Amniotic stem cell (primary cell): ENCODE results near the gene POU6F2.
A peak's percentile ranks its signal among the peaks of the same experiment; 100 is the strongest.
"Not testable (repeated sequence)": the region's sequence is repeated elsewhere in the genome, so short reads cannot be mapped to it uniquely, and the experiment has no call there.

Experiments
- DNase-seq: peaks from one replicate; lab custom pipeline; 2025; lab: John Stamatoyannopoulos, UW

The POU6F2 gene, protein sequence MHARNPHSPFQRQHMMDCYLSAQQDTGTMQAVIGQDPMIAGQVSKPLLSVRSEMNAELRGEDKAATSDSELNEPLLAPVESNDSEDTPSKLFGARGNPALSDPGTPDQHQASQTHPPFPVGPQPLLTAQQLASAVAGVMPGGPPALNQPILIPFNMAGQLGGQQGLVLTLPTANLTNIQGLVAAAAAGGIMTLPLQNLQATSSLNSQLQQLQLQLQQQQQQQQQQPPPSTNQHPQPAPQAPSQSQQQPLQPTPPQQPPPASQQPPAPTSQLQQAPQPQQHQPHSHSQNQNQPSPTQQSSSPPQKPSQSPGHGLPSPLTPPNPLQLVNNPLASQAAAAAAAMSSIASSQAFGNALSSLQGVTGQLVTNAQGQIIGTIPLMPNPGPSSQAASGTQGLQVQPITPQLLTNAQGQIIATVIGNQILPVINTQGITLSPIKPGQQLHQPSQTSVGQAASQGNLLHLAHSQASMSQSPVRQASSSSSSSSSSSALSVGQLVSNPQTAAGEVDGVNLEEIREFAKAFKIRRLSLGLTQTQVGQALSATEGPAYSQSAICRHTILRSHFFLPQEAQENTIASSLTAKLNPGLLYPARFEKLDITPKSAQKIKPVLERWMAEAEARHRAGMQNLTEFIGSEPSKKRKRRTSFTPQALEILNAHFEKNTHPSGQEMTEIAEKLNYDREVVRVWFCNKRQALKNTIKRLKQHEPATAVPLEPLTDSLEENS

DNA sequence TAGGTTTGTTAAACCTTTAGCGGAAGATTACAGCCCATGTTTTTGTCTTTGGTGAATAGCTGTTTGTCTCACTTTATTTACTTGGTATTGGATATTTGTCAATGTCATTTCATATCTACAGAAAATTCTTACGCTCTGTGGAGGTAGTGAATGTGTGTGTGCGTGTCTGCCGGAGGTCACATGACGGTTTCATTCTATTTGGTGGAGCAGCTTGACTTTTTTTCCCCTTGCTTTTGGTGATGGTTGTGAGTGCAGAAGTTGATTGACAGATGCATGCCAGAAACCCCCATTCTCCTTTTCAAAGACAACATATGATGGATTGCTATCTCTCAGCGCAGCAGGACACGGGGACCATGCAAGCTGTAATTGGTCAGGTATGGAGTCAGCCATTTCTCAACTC, at the start of gene POU6F2:
POU6F2 (plus strand) TSS at position 225 of the 400 bp plus-strand sequence; CDS start at position 270, 45 bp downstream.
- no peak for DNase-seq

DNA sequence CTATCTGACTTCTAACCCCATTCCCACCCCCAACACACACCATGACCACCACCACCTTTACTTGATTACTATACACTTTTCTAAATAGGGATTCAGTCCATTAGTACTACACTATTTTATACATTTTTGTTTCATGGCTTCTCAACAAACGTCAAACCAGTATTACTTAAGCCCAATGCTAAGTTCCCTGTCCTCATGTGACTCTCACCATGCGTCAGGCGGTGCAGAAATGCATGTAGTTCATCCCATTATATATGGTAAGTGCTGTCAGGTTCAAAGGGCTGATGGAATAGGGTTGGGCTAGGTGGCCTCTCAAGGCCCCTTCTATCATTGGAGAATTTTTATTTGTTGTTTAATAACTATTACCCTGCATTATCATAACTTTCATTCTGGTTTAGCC, 49.2 kb upstream of the POU6F2 start:
- DNase-seq = no peak

DNA sequence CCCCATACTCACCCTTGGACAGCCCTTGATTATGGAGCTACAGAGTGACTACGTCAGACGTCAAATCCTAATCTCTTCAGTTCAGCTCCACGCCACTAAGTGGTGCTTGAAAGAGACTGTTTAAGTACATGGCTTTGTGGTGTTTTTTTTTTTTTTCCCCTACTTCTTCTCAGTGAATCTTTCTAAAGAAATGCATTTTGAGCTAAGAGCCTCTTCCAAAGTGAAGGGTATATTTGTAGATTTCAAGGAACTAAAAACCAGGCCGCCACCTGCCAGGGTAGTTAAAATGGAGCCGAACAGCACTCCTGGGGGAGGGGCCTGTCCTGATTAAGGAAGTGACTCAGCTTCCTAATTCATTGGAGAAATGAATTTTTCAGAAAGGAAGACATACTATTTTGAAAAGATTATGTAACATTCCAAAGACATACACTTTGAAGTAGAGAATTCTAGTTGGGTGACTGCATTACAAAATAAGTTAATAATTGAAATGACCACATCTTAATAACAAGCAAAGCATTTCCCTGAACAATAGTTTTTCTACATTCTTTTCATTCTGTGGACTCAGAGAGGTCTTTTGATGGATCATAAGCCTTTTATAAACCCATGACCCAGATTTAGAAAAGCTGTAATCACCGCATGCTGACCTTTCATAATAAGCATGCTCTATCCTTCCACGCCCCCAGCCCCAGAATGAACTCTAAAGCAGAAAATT, 48.1 kb upstream of the POU6F2 start:
- no peak for DNase-seq

DNA sequence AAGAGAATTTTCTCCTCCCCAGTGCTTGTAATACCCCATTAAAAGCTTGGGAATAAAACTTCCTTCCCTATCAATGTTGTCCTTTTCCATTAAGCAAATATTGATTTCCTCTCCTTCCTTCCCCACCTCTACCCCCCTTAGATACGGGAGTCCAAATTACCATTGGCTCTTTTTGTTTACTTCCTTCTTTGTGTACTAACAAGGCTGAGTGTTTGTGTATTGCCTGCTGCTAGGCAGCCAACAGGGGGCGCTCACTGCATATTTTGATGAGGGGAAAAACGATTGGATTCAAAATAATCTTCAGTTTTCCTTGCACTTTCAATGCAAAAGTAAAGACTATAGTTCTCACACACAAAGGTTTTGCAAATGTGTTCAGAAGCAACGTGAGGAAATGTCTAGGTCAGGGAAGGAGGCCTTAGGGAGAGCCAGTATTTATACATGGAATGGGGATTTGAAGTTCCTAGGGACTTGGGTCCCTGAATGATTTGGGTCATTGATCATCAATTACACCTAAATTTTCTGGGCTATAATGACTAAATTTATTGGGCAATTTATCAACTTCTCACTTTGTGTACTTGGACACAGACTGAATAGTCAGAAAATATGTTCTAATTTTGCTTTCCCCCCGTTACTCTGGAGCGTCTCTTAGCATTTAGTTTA, 45.1 kb upstream of the POU6F2 start:
- peak; percentile 25 for DNase-seq

DNA sequence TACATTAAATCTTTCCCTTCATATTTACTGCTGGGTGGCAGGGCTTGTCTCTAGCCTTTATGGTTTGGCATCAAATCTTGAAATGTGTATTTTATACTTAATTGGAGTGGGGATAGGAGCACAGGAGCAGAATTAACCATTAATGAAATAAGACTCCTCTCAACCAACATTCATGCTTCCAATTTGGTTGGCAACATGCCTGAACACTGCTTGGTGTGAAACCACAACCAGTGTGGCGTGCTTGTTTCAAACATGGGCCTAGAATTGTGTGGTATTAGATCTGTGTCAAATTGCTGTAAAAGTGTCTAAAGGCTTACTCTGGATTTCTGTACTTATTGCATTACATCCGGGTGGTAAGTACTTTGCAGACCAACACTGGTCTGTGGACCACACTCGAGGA, 43.7 kb upstream of the POU6F2 start:
- DNase-seq = no peak

DNA sequence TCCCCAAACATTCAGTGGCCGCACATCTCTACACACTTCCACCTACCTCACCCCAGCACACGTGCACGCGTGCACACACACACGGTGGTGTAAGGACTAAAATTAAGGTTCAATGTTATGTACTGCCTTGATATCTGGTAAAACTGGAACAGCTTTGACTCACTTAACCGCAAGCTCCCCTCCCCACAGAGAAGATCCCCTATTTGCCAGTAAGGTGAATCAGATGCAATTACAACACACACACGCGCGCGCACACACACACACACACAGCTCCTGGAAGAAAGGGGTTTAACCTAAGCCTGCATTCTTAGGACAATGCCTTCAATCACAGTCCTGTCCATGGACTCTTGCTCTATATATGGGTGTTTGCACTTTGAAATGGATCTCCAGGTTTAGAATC, 43.2 kb upstream of the POU6F2 start:
- no peak for DNase-seq

DNA sequence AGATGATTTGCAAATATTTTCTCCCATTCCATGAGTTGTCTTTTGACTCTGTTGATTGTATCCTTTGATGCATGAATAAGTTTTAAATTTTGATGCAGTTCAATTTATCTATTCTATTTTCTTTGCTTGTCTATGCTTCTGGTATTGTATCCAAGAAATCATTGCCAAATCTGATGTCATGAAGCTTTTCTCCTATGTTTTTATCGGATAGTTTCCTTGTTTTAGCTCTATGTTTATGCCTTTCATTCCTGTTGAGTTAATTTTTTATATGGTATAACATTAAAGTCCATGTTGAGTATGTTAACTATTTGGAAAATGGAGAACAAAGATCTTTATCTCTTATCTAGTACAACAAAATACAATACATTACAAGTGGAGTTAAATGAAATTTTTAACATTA, 41.1 kb upstream of the POU6F2 start:
- no peak for DNase-seq

DNA sequence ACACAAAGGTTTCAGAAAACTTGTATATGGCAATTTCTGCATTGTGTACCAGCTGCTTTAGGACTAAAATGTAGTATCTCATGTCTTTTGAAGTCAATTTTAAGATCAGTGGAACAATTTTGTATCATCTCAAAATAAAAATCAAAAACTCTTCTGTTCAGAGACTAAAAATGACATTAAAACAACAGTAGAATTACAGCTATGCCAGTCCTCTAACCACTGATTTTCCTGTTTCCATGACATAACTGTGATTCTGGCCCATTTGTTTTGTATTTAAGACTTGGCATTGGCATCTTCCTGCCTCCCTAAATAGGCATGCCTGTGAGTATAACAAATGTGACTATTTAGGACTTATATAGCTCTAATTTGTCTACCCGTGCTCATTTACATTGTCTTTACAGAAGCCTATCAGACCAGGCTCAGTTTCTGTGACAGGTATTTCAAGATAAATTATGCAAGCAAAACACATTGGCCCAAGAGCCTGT, 39.7 kb upstream of the POU6F2 start:
- DNase-seq = no peak

DNA sequence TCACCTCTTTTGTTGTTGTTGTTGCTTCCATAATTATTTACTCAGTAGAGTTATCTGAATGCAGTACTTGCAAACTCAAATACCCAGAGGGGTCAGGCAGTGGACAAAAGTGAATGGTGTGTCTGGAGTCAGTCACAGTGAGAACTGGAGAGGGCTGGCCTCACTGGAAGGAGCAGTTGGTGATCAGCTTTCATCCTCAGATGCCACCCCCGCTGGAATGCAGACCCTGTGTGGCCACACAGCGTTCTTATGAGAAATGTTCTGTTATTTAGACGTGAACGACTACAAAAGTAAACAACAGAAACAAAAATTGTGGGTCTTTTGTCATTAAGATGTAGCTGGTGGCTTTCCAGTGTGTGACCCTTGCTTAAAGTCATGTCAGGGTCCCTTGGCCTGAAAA, 39.1 kb upstream of the POU6F2 start:
- DNase-seq = no peak

DNA sequence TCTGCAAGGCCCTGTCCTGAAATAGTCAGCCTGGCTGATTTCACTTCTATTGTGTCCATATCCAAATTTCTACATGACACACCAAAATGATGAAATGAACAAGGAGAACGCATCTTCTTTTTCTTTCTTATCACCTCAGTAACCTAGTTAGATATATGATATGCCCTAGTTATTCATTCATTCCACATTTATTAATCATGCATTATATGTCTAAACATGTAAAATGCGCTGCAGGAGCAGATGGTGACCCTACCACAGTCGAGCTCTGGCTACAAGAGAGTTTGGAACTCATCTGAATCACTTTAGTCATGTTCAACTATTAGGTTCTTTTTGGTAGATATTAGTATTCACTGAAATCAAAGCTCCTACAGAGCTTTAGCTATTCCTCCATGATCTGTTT, 36.9 kb upstream of the POU6F2 start:
- DNase-seq = no peak

DNA sequence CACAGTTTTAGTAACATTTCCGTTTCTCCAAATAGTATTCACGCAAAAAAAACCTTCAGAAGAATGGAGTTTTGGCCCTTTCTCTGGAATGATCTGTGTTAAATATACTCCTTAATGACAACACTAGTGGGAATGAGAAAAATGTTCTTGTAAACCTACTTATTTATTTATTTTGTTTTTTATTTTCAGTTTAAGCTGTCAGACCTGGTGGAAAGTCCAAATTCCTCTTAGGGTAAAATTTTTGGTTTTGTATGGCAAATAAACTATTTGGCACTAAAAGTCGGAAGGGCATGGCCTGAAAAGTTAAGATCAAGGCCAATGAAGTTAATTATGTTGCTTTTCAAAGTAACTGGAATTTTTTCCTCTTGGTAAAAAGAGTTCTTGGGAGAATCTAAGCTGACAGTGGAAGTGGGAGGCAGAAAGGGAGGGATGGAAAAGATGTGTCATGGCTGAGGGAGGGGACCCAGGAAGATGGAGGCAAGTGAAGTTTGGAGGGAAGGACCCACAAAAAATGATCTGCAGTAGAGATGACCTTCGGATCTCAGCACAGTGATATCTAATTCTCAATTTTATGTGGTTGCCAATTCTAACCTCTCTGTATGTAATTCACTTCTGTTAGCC, 35.2 kb upstream of the POU6F2 start:
- no peak for DNase-seq

DNA sequence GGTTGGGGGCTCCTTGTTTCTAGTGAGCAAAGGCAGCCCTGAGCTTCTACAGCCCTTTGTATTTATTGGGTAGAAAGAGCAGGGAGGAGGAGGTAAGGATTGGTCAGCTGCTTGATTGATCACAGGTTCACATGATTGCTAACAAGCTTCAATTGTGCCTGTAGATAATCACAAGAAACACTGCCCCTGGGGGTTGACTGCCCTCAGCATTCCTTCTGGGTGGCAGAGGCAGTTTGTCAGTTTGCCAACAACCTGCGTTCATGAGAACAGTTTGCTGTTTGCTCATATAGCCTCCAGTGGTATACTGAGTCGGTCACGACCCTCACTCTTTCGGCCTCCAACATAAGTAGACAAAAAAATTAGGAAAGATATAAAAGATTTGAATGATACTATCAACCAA, 30.2 kb upstream of the POU6F2 start:
- DNase-seq = not testable (repeated sequence)

DNA sequence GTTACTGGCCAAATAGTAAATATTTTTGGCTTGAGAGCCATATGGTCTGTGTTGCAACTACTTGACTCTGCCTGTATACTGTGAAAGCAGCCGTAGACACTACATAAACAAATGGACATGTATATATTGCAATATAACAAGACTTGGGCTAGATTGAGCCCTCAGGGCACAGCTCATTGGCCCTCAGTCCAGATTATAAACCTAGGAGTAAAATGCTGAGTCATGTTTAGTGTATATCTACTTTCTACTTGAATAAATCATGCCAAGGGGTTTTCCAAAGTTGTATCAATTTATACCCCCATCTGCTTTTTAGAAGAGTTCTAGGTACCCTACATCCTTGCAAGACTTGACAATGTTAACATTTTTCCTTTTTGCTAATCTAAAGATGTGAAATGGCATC, 27.4 kb upstream of the POU6F2 start:
- DNase-seq = no peak

DNA sequence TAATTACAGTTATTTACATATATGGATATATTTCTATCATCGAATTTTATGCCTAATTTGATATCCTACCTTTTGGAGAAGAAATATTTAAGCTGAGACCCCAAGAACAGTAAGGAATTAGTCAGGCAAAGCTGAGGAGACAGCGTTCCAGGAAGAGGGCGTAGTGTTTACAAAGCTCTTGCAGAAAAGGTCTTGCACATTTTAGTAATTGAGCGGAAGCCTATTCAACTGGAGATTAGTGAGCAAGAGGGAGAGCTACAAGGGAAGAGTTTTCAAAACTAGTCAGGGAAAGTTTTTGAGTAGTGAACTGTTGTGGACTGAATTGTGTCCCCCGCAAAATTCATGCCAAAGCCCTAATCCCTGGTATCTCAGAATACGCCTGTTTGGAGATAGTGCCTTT, 26.5 kb upstream of the POU6F2 start:
- no peak for DNase-seq

DNA sequence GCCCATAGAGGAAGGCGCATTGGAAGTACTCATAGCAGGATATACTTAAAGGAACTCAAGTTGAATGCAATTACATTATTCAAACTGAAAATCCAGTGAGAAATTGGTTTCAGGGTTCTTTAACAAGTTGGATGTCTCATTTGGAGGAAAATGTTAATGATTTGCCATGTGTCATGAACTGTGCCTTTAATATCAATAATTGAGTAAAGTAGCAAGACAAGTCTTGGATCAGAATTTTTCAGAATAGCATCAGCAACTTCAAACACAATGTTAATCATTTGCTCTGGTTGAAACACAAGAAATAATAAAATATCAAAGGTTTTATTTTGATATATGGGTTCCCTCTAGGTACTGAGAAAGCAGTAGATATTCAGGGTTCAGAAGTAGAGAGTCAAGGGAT, 24.5 kb upstream of the POU6F2 start:
- no peak for DNase-seq

DNA sequence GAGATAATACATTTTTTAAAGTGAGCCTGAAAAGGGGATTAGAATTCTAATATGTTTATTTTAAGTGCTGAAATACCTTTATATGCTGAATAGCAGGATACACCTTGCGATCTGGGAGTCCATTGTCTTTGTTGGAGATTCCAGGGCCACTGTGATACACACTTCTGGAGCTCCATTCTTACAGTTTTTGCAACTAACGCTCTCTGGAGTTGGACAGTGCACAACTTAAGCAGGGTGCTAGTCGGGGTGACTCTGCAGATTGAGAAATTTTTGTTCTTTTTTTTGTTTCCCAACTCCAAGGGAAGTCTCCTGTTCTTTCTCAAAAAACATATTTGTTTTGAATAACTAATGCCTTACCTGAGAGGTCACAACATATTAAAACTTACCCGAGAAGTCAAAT, 23.7 kb upstream of the POU6F2 start:
- DNase-seq = no peak

DNA sequence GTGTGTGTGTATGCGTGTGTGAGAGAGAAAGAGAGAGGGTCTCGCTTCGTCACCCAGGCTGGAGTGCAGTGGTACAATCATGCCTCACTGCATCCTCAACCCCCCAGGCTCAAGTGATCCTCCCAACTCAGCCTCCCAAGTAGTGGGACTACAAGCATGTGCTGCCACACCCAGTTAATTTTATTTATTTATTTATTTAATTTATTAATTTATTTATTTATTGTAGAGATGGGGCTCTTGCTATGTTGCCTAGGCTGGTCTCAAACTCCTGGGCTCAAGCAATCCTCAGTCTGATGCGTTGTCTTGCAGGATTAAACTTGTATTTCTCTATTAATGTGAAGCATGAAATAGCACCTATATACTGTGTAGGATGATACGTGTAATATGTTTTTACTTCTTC, 21.8 kb upstream of the POU6F2 start:
- no peak for DNase-seq

DNA sequence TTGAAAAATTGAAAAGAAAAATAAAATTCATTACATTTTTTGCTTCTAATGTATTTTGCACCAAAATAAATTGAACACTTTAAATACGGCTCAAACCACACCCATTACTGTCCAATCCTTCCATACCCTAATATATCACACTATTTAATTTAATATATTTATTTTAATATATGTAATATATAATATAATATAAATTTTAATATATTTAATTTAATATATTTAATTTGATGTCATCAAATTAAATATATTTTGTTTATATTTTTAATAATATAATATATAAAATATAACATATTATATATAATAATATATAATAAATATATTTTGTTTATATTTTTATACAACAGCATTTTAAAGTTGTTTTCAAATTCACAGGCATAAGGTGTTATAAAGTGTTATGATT, 15.7 kb upstream of the POU6F2 start:
- DNase-seq = no peak

DNA sequence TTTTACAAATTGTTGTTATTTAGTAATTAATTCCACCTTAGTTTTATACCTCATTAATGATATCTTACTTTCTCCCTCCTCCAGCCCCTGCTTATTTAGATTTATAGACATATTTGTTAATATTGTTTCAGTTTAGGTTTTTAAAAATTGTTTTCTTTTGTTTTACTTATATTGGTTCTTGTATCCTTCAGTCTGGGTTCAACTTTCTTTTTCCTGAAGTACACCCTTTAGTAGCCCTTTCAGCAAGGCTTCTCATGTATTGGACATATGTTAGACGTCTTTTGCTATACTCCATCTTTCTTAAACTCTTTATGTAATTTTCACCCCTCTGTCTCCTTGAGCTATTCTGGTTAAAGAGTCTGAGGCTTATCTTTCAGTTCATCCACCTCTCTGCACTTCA, 12.8 kb upstream of the POU6F2 start:
- DNase-seq = no peak

DNA sequence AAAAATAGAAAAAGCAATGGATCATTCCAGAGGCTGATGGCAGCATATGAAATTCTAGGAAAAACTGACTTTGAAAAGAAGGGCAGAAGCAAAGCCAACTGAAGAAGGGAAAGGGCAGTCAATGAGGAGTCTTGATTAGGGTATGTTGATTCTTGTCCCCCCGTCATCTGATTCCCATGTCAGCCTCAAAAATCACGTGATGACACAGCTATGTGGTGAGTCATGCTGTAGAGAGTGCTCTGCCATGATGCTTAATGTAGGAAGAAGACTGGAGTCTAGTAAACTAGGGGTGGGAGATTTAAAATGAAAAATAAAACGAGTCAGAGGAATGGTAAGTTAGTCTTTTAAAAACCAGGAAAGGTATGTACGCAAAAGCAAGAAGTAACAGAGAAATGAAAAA, 3.9 kb upstream of the POU6F2 start:
- DNase-seq = no peak

DNA sequence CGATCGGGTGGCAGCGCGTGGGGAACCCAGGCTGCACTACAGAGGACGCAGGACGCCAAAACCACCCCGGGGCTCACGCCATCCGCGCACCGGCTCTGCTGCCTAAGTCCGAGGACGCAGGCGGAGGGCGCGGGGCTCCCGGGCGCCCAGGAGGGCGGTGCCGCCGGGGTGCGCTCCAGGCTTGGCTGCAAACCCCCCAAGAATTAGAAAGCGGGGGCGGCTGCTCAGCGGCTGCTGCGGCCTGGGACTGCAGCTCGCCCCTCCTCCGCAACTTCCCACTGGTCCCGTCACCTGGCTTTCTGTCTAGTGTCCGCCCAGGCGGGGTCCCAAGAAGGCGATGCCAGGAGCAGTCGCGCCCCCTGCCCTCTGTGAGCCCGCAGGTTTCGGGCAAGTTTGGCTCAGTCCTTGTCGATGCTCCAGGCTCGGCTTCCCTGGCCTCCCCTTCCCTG, 1.7 kb upstream of the POU6F2 start:
- DNase-seq = no peak

DNA sequence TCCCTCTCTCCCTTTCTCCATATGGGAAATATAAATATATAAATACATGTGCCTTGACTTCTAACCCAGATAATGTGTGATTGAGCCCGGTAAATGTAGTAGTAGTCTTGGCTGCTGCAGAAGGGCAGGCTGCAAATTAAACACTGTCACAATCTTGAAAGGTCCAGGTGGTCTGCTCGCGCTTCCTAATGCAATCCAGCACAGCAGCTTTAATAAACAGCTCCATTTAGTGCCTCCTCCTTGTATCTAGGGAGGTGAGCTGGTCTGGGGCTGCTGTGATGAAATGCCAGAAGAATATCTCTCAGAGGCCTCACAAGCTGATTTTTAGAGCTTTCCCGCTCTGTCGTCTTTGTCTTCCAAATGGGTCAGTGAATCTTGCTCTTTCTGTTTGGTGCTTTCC, 782 bp downstream of the POU6F2 start:
- DNase-seq = no peak
